Measurements from ENCODE around the gene PXN. TPM values are rescaled to one million over a fixed set of nuclear protein-coding genes. Genes with fewer than 3 reads are reported as not detected.

Gene PXN
- total and polyA plus RNA-seq, 8 donors, result 27.2 to 129 (median 49.0) TPM

- DNase-seq, result peak in 1 of 2 donors; percentile 57
- intact Hi-C loops (cut with DNase I; ENCODE audit: low total_unique reads), result no loop called here
- H3K4me1 ChIP-seq, result peaks cover 49 to 85% (median 75%) of the 10 kb centered on the region in 4 donors
Observed at GRCh38 chr12:120261951-120262851, 3.3 kb downstream of the PXN start.

GRCh38 chr12:120260607-120261006, 4.9 kb downstream of the PXN start:
- H3K9me3 ChIP-seq, result no peaks in the 10 kb centered on the region
- no peaks in the 10 kb centered on the region for H3K27me3 ChIP-seq
- intact Hi-C loops (cut with DNase I; ENCODE audit: low total_unique reads), result no loop called here
- TF ChIP-seq, protein P1, sequence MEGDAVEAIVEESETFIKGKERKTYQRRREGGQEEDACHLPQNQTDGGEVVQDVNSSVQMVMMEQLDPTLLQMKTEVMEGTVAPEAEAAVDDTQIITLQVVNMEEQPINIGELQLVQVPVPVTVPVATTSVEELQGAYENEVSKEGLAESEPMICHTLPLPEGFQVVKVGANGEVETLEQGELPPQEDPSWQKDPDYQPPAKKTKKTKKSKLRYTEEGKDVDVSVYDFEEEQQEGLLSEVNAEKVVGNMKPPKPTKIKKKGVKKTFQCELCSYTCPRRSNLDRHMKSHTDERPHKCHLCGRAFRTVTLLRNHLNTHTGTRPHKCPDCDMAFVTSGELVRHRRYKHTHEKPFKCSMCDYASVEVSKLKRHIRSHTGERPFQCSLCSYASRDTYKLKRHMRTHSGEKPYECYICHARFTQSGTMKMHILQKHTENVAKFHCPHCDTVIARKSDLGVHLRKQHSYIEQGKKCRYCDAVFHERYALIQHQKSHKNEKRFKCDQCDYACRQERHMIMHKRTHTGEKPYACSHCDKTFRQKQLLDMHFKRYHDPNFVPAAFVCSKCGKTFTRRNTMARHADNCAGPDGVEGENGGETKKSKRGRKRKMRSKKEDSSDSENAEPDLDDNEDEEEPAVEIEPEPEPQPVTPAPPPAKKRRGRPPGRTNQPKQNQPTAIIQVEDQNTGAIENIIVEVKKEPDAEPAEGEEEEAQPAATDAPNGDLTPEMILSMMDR (IDR thresholded peaks at IDR 0.05), result no peak
- no peak for TF ChIP-seq EP300 (IDR thresholded peaks at IDR 0.05)
- TF ChIP-seq POLR2AphosphoS5 (IDR thresholded peaks at IDR 0.05), result no peak
- no peak for TF ChIP-seq POLR2A (IDR thresholded peaks at IDR 0.05)
- no peak overlapping the region for H3K4me3 ChIP-seq
- DNase-seq, result no peak
- H3K27ac ChIP-seq, result peak overlapping the region in 1 of 5 donors; percentile 95
- WGBS, 5 donors, result 89 to 96% (median 95%) methylated on average over 5 of the region's 5 CpGs
- peaks cover 64 to 95% (median 87%) of the 10 kb centered on the region in 4 donors for H3K4me1 ChIP-seq
- H3K36me3 ChIP-seq, result peaks cover 0 to under 1% (median 0%) of the 10 kb centered on the region in 4 donors

More at GRCh38 chr12:120261951-120262851, 3.3 kb downstream of the PXN start:
- Histone ChIP-seq H3K4me3 (peak overlapping the region; percentile 85 to 99 (median 98)), H3K36me3 (no peaks in the 10 kb centered on the region), H3K9me3 (no peaks in the 10 kb centered on the region), H3K27me3 (no peaks in the 10 kb centered on the region), H3K27ac (peak overlapping the region; percentile 65 to 96 (median 94))
- WGBS, 5 donors, result 61 to 65% (median 64%) methylated on average over 10 of the region's 10 CpGs
- TF ChIP-seq POLR2AphosphoS5 (IDR thresholded peaks at IDR 0.05) (no peak), EP300 (IDR thresholded peaks at IDR 0.05) (no peak), POLR2A (IDR thresholded peaks at IDR 0.05) (no peak)
- TF ChIP-seq, protein P1 (IDR thresholded peaks at IDR 0.05), result no peak

DNA sequence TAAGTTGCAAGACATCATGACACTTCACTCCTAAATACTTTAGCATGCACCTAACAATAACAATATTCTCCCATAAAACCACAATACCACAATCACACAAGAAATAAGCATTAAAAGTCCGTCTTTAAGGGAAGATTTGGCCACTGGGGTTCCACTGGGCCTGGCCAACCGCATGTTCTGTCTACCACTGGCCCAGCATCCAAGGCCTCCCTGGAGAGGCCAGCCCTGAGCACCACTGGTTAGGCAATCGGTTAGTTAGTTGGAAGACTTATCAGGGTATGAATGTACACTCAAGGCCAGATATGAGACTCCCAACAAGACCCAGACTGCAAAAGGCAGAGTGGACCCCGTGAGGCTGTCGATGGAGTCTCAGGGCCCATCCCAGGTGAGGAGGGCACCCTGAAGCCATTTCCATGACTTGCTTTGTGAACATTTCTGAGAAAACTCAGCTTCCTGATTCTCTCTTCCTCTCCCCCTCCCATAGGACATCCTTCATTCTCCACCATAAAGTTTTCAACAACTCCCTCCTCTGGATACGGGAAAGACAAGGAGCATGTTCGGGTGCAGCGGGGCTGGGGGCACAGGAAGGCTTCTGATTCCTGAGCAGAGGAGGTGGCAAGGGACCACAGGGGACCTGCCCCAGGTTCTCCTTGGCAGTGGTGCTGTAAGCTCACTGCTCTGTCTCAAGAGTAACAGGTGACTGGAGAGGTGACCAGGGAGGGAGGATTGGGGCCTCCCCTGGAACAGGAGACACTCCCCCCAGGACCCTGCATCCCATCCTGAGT, 5.9 kb downstream of the PXN start:
- no peak overlapping the region for H3K4me3 ChIP-seq
- intact Hi-C loops (cut with DNase I; ENCODE audit: low total_unique reads), result no loop called here
- WGBS, 5 donors, result 77 to 91% (median 86%) methylated on average over 8 of the region's 8 CpGs
- peak overlapping the region in 4 of 5 donors; percentile 7 to 88 (median 56) for H3K27ac ChIP-seq
- peaks cover 0 to 10% (median 4%) of the 10 kb centered on the region in 4 donors for H3K36me3 ChIP-seq
- H3K27me3 ChIP-seq, result no peaks in the 10 kb centered on the region
- H3K4me1 ChIP-seq, result peaks cover 63 to 100% (median 85%) of the 10 kb centered on the region in 4 donors
- TF ChIP-seq, protein P1 (IDR thresholded peaks at IDR 0.05), result no peak
- TF ChIP-seq EP300 (IDR thresholded peaks at IDR 0.05) (no peak), POLR2AphosphoS5 (IDR thresholded peaks at IDR 0.05) (no peak), POLR2A (IDR thresholded peaks at IDR 0.05) (no peak)
- DNase-seq, result no peak
- no peaks in the 10 kb centered on the region for H3K9me3 ChIP-seq

GRCh38 chr12:120258323-120258896, 7.1 kb downstream of the PXN start:
- DNase-seq, result no peak
- Histone ChIP-seq H3K4me1 (peaks cover 57 to 100% (median 79%) of the 10 kb centered on the region in 4 donors), H3K4me3 (no peak overlapping the region), H3K27ac (peak overlapping the region in 4 of 5 donors; percentile 30 to 88 (median 86)), H3K36me3 (peaks cover 0 to 11% (median 5%) of the 10 kb centered on the region in 4 donors), H3K9me3 (no peaks in the 10 kb centered on the region), H3K27me3 (no peaks in the 10 kb centered on the region)
- intact Hi-C loops (cut with DNase I; ENCODE audit: low total_unique reads), result no loop called here
- WGBS, 5 donors, result 55 to 69% (median 61%) methylated on average over 5 of the region's 5 CpGs
- no peak for TF ChIP-seq POLR2AphosphoS5 (IDR thresholded peaks at IDR 0.05)
- TF ChIP-seq POLR2A (IDR thresholded peaks at IDR 0.05), result no peak
- TF ChIP-seq EP300 (IDR thresholded peaks at IDR 0.05), result no peak
- TF ChIP-seq, protein P1 (IDR thresholded peaks at IDR 0.05), result no peak

All from stomach (tissue), 9 donors.